HG02623 (cell line): ENCODE data around the gene FAM24A.
"Not testable (repeated sequence)": the region's sequence is repeated elsewhere in the genome, so short reads cannot be mapped to it uniquely, and the experiment has no call there.

Experiments
- ATAC-seq: cut with Tn5 transposase; IDR thresholded peaks from one replicate; pipeline ENCODE4 v1.9.1; 2021; ENCODE audit warnings: moderate library complexity; ENCODE audit not compliant: unreplicated experiment

FAM24A gene, protein sequence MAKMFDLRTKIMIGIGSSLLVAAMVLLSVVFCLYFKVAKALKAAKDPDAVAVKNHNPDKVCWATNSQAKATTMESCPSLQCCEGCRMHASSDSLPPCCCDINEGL

DNA sequence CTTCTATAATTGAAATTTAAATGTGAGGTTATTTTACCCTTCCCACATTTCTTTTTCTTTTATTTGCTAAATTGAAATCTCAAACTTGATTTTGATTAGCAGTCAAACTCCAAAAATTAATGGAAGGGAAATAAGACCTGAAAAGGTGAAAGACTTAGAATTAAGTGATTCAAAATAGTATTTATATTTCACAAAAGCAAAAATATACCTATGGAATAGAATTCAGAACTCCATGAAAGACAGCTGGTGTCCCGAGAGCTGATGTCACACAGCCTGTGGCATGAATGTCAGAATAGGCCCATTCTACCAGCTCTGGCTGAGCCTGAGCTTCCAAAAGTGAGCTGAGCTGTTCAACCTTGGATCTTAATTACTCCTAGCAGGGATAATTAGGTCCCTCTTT lies at the start of gene FAM24A:
Gene FAM24A, plus strand, starts transcription at position 301 of the 400 bp plus-strand sequence. CDS start 1,025 bp downstream, outside the sequence.
- no peak for ATAC-seq

DNA sequence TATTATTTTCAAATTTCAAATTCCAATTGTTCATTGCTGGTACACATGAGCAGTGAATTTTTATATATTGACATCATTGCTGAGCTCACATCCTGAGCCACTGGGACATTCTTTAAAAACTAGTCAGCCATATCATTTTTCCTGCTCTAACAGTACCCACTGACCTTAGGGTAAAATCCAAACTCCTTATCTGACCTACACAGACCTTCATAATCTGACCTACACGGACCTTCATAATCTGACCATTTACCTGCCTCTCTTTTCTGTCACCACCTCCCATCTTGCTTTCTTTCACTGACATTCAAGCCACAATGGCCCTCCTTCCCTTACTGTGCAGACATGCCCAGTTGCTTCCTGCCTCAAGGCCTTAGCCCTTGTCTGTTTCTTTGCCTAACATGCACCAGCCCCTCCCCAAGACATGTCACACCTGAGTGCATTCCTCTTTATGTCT lies 48.7 kb upstream of the FAM24A start:
- ATAC-seq: no peak

DNA sequence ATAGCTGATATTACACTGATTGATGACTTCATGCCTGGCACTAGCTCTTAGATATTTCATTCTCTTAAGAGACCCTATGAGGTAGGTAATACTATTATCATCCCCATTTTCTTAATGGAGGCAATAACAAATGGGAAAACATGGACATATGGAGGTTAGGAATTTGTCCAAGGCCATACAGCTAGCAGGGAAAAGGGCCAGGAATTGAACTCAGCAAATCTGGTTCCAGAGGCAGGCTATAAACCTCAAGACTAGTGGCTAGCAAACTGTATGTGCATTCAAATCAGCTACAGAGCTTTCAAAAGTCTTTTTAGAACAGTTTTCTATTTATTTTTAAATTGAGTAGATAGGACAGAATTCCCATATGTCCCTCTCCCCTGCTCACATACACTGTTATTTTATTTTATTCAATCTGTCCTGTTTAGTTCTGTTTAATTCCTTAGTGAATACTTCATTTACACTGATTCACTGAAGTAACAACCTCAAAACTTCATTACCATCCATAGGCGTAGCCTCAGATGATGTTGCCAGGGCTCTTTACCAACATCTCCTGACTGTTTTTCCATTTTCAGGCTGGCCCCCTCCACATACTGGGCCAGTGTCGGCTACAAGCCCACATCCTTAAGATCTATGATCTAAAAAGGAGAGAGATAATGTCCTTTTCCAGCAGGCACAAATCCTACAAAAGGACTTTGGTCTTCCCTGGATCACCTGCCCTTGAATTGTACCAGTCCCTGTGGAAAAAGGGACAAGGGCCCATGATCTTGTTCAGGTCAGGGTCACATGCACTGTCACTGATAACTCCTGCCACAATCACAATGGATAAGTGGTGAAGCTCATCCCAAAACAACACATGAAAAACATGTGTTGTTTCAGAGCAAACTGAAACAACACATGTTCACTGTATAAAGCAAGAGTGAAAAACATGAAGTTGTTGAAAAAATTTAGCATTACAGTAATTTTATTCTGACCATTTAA lies 46.9 kb upstream of the FAM24A start:
- ATAC-seq: no peak

DNA sequence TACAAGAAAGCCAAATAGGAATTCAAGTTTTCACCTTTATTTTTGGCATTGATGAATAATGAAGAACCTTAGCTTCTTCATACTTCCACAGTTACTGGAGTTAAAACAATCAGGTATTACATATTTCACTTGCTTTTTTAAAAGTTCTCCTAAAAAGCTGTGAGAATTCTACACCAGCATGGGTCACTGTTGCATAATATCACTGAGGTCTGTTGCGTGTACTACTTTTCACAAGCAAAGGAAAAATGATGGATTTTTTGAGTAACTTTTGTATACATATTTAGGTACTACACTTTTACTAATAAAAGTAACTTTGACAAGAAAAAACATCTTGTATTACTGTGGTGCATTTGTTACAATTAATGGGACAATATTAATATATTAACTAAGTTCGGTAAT lies 46.2 kb upstream of the FAM24A start:
- ATAC-seq: no peak

DNA sequence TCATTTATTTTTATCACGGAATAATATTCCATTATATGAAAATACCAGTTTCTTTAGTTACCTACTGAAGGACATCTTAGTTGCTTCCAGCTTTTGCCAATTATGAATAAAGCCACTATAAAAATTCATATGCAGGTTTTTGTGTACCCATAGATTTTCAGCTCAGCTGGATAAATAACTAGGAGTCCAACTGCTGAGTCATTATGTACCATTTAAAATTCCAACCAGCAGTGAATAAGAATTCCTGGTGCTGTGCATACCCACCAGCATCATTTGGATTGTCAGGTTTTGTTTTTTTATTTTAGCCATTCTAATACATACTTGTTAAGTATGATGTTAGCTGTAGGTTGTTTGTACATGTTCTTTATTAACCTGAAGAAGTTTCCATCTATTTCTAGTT lies 45.5 kb upstream of the FAM24A start:
- ATAC-seq: no peak

DNA sequence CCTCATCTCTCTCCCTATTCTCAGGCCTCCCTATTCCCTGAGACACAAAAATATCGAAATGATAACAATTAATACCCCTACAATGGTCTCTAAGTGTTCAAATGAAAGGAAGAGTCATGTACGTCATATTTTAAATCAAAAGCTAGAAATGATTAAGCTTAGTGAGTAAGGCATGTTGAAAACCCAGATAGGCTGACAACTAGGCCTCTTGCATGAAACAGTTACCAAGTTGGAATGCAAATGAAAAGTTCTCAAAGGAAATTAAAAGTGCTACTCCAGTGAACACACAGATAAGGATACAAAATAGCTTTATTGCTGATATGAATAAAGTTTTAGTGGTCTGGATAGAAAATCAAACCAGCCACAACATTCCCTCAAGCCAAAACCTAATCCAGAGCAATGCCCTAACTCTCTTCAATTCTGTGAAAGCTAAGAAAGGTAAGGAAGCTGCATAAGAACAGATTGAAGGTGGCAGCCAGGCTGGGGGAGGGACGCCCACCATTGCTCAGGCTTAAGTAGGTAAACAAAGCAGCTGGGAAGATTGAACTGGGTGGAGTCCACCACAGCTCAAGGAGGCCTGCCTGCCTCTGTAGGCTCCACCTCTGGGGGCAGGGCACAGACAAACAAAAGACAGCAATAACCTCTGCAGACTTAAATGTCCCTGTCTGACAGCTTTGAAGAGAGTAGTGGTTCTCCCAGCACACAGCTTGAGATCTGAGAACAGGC lies 43.5 kb upstream of the FAM24A start:
- ATAC-seq: not testable (repeated sequence)

DNA sequence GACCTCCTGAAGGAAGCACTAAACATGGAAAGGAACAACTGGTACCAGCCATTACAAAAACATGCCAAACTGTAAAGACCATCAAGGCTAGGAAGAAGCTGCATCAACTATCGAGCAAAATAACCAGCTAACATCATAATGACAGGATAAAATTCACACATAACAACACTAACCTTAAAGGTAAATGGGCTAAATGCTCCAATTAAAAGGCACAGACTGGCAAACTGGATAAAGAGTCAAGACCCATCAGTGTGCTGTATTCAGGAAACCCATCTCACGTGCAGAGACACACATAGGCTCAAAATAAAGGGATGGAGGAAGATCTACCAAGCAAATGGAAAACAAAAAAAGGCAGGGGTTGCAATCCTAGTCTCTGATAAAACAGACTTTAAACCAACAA lies 41.6 kb upstream of the FAM24A start:
- not testable (repeated sequence) for ATAC-seq

DNA sequence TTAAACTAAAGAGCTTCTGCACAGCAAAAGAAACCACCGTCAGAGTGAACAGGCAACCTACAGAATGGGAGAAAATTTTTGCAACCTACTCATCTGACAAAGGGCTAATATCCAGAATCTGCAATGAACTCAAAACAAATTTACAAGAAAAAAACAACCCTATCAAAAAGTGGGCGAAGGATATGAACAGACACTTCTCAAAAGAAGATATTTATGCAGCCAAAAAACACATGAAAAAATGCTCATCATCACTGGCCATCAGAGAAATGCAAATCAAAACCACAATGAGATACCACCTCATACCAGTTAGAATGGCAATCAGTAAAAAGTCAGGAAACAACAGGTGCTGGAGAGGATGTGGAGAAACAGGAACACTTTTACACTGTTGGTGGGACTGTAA lies 38.5 kb upstream of the FAM24A start:
- ATAC-seq: not testable (repeated sequence)

DNA sequence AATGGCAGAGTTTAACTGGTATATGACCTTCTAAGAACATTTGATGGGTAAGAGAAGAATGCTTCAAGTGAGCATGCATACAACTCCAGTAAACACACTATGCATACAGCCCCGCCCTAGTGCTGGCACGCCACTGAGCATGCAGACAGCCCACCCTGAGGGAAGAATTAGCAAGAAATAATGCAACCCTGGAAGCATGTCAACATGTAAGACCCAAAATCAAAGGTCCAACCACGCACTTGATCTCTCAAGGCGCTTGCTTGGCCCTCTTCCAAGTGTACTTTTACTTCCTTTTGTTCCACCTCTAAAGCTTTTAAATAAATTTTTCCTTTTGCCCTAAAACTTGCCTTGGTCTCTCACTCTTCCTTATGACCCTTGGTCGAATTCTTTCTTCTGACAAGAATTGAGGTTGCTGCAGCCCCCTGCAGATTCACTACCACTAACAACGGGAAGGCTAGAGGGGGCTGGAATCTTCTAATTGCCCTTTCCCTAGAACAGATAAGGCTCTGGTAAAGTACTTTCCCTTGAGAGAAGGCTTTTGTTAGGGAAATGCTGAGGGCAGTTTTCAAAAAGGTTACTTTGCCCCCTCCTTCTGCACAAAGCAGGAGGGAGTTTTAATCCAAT lies 34.5 kb upstream of the FAM24A start:
- ATAC-seq: no peak

DNA sequence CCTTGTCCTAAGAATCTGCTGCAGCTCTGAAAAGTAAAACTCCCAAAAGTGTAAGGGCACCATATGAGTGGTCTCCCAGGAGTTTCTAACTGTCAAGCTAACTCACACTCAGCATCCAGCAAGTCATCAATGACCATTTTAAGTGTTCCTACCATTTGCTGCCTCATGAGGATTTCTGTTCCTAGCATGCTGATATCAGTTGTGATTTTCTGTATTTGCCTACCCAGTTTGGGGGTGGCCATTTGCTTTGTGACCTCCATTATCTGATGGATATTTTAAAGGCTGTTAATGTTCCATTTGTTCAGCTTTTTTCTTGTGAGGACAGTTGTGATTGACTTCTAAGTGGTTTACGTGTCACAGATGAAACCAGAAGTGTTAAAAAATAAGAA lies 33.9 kb upstream of the FAM24A start:
- no peak for ATAC-seq

DNA sequence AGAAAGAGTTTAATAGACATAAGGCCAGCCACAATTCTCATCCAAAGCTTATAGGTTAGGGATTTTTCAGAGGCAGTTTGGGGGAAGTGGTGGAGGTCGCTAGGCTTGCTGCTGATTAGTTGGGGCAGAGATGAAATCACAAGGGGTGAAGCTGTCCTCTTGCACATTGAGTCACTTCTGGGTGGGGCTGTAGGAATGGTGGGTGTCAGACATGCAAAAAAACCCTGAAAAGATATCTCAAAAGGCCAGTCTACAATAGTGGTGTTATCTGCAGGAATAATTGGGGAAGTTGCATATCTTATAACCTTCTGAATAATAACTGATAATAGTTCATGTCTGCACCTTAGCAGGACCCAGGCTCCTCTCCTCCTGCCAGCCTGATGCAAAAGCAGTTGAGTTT lies 33.1 kb upstream of the FAM24A start:
- no peak for ATAC-seq

DNA sequence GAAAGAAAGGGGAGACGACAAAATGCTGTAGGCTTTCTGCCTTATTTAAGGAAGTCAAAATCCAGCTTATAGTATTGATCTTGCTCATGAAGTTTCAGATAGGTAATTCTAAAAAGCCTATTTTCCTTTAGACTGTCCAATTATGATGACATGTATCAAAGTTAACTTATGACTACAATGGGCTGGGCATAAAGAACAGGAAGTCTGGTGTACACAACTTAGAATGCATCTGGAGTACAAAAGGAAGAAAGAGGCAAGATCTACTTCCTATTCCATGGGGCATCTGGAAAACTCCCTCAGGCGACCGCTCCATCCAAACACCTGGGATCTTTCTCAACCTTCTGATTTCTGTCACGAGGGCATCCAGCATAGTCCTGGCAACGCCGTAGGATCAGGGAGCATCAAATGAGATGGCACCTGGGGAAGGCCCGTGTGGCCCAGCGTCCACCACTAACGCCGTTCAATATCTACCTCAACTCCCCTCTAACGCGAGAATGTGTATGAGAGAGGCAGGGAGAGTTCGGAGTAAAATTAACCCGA lies 31.5 kb upstream of the FAM24A start:
- no peak for ATAC-seq

DNA sequence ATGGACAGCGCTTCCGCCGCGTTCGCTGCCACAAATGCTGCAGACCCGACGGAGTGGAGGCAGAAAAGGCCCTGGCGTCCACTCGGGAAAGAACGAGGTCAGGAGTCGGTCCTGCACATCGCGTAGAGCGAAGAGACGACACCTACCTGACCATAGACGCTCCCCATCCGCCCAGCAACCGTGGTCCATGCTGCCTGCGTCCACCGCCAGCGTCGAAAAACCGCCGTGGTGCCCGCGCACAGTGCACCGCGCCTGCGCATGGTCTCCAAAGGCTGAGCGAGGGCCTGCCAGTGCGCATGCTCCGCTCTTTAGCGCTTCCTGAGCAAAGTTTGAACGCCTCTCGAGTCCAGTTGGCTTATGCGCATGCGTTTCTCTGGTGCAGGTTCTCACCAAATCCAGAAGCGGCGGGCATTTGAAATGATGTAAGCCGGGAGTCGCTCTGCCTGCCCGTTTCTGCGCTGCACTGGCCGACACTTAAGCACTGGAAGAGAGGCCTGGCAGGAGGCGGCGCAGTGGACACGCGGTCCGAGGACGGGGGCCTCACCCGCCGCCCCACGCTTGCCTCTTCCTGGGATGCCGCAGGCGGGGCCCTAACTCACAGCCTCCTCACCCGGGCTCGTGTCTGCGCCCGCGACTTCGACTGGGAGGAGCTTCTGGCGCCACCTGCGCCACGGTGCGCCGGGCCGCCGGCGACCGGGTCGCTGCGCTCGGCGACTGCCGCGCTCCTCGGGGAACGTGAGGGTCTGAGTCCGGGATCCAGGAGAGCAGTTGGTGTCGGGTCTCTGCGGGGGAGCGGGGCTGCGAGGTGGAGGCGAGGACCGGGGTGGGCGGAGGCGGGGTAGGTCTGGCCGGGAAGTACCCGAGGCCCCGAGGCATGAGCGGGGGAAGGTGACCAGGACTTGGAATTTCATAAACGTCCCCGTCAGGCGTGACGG lies 30.8 kb upstream of the FAM24A start, which contains the start of gene FAM24B:
Gene FAM24B, minus strand, starts transcription at position 243 of the 935 bp plus-strand sequence. CDS start 29,066 bp downstream, outside the sequence.
- peak; percentile 80 for ATAC-seq

DNA sequence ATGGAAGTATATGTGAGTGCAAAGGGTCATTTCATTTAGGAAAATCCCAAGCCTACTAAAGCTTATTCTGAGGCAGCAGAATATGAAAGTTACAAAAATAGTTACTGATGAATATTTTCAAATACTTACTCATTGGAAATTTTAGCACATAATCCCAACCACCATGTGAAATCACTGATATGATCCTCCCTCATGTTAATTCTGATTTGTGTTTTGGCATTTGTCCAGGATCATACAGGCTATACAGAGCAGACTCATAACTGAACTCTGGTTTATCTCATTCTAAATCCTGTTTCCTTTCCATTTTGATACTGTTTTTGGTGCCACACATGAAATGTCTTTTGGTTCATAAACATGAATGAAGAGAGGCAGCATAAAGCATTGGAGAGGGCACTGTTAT lies 27.6 kb upstream of the FAM24A start:
- no peak for ATAC-seq

DNA sequence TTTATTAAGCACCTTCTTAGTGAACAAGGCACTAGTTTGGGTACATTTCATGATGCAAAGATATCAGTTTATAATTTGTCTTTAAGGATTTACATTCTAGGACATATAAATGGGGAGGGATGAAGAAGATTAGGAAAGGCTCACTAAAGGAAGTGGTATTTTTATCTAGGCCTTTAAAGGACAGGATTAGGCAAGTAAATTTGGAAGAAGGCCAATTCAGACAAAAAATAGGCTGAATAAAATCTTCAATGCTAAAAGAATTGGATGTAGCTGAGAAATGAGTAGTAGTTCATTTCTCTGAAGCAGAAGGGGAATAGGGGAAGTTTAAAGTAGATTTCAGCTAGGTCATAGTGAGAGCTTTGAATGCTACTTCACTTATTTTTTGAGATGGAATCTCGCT lies 26.2 kb upstream of the FAM24A start:
- ATAC-seq: no peak

DNA sequence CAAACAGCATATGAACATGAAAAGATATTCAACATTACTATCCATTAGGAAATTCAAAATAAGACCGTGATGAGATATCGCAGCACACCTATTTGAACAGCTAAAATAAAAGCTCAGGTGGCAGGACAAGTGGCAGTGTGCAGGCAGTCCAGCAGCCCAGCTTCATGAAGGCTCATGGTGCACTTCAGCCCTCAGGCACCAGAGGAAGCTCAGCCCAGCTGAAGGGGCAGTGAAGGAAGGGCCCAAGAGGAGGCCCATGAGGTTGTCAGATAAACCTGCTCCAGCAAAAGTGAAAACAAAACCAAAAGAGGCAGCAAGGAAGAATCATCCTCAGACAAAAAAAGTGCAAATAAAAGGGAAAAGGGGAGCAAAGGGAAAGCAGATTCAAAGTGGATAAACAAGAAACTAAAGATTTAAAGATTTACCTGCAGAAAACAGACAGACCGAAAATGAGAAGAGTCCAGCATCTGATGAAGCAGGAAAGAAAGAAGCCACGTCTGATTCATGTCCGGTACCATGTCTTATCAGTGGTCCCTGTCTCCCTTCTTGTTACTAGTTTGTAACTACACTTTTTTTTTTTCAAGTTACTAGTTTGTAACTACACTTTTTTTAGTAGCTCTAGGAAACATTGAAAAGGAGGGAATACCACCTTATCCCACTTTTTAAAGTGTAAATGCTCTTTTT lies 16.0 kb upstream of the FAM24A start:
- no peak for ATAC-seq

DNA sequence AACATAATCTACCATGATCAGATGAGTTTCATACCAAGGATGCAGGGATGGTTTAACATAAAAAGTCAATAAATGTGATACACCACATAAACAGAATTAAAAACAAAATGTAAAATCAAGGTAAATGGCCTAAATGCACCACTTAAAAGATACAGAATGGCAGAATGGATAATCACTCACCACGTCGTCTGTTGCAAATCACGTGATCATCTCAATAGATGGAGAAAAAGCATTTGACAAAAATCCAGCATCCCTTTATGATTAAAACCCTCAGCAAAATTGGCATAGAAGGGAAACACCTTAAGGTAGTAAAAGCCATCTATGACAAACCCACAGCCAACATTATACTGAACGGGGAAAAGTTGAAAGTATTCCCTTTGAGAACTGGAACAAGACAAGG lies 6.5 kb upstream of the FAM24A start:
- ATAC-seq: not testable (repeated sequence)

DNA sequence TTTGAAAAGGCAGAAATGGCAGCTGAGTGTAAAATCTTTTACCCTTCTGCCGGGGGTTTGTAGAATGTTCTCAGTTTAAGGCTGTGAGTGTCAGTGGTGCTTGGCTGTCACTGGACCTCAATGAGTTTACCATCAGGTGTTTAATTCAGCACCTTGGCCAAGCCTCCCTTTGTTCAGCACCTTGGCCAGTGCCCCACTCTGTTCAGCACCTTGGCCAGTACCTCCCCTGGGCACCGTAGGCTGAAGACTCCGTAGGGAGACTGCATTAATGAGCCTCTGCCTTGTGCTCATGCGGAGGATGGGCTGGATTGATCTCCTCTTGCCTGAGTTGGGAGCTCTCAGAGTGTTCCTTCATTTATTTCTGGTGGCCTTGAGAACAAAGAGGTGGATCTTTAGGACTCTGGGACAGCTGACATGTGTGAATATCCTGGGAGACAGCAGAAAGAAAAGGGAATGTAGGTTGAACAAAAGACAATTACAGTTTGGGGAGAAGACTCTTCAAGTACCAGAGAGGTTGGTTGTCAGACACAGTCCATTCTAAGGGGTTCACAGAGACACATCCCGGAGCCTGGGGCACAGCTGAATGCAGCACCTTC lies 1.6 kb downstream of the FAM24A start:
- no peak for ATAC-seq

DNA sequence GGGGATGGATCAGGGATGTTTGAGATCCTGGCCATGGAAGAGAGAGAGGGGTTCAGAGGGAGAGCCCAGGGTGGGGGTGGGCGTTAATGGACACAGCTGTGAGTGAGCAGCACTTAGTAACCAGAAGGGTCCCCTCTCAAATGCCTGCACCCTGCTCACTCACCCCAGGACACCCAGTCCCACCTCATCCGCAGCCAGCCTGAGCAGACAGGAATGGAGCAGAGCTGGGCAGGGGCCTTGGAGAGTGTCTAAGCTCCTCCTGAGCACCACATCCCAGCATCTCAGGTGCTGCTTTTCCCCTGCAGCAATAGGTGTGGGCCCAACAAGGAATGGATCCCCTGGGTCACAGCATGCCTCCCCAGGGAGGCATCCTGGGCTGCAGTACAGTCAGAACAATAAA lies 5.3 kb downstream of the FAM24A start:
- no peak for ATAC-seq
